ENCODE measurements around the gene CLASP2.
"Not testable (repeated sequence)": the region's sequence is repeated elsewhere in the genome, so short reads cannot be mapped to it uniquely, and the experiment has no call there.

CLASP2 gene

GRCh38 chr3:33717616-33717865 is 513 bp downstream of the CLASP2 start:
- Mint-ChIP-seq H3K4me1 (no peaks in the 10 kb centered on the region), H3K36me3 (no peaks in the 10 kb centered on the region), H3K4me3 (peak overlapping the region; percentile 86), H3K27me3 (no peaks in the 10 kb centered on the region), H3K9me3 (no peaks in the 10 kb centered on the region), H3K27ac (peak overlapping the region; percentile 90)
- peak; percentile 82 for ATAC-seq

DNA sequence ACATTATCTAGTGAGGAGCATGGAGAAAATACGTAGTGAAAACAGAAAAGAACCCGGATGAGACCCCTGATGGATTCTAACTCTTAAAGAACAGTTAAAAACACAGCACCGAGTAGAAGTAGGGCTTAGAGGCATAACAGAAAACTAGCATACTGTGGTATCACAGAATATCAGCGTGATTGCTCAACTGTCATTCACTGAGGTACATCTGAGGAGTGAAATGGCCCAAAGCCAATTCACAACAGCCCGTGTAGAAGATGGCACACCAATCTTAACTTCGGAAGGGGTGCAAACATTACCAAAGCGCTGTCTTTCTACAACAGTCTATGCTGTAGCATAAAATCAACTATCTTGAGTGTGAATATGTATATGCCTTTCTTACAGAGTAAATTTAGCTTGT is 1.8 kb downstream of the CLASP2 start:
- H3K36me3 Mint-ChIP-seq: no peaks in the 10 kb centered on the region
- H3K9me3 Mint-ChIP-seq: no peaks in the 10 kb centered on the region
- no peaks in the 10 kb centered on the region for H3K27me3 Mint-ChIP-seq
- H3K27ac Mint-ChIP-seq: no peak overlapping the region
- no peak overlapping the region for H3K4me3 Mint-ChIP-seq
- ATAC-seq: no peak
- H3K4me1 Mint-ChIP-seq: peaks cover 9% of the 10 kb centered on the region

GRCh38 chr3:33711100-33711499 is 7.0 kb downstream of the CLASP2 start:
- H3K4me1 Mint-ChIP-seq: peaks cover 27% of the 10 kb centered on the region
- peaks cover under 1% of the 10 kb centered on the region for H3K9me3 Mint-ChIP-seq
- H3K4me3 Mint-ChIP-seq: no peak overlapping the region
- H3K27me3 Mint-ChIP-seq: no peaks in the 10 kb centered on the region
- H3K36me3 Mint-ChIP-seq: peaks cover 13% of the 10 kb centered on the region
- ATAC-seq: no peak
- H3K27ac Mint-ChIP-seq: no peak overlapping the region

DNA sequence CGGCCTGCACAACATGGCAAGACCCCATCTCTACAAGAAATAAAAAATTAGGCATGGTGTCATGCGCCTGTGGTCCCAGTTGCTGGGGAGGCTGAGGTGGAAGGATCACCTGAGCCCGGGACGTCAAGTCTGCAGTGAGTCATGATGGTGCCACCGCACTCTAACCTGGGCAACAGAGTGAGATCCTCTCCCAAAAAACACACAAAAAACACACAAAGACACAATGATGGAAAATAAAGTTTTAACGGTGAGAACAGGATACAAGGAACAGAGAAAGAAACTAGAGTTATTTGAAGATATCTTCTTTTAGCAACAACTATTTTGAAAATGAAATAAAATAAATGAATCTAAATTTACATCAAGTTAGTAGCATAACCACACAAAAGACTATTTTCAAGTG is 12.0 kb downstream of the CLASP2 start:
- ATAC-seq: no peak
- H3K36me3 Mint-ChIP-seq: peaks cover 58% of the 10 kb centered on the region
- H3K9me3 Mint-ChIP-seq: peaks cover 10% of the 10 kb centered on the region
- H3K27me3 Mint-ChIP-seq: no peaks in the 10 kb centered on the region
- H3K4me1 Mint-ChIP-seq: peaks cover 39% of the 10 kb centered on the region
- H3K4me3 Mint-ChIP-seq: no peak overlapping the region
- H3K27ac Mint-ChIP-seq: no peak overlapping the region

- no peak overlapping the region for H3K27ac Mint-ChIP-seq
- peaks cover 39% of the 10 kb centered on the region for H3K4me1 Mint-ChIP-seq
- peaks cover 10% of the 10 kb centered on the region for H3K9me3 Mint-ChIP-seq
- no peaks in the 10 kb centered on the region for H3K27me3 Mint-ChIP-seq
- no peak overlapping the region for H3K4me3 Mint-ChIP-seq
- ATAC-seq: no peak
- peaks cover 64% of the 10 kb centered on the region for H3K36me3 Mint-ChIP-seq
Observed at GRCh38 chr3:33704891-33705290, 13.2 kb downstream of the CLASP2 start.

DNA sequence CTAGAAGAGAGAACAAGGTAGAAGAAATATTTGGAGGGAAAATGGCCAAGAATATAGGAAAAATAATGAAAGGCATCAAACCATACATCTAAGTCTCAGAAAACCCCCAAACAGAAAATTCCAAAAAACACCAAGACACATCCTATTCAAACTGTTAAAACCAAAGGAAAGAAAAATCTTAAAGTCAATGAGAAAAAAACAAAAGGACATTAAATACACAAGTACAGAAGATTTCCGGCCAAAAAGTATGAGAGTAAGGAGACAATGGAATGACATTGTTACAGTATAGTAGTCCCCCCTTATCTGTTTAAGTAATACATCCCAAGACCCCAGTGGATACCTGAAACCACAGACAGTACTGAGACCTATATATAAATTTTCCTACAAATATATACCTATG is 18.8 kb downstream of the CLASP2 start:
- Mint-ChIP-seq H3K4me3 (no peak overlapping the region), H3K27ac (no peak overlapping the region), H3K36me3 (peaks cover 59% of the 10 kb centered on the region), H3K9me3 (peaks cover 8% of the 10 kb centered on the region), H3K4me1 (peaks cover 39% of the 10 kb centered on the region), H3K27me3 (no peaks in the 10 kb centered on the region)
- no peak for ATAC-seq

GRCh38 chr3:33694944-33695343 is 23.1 kb downstream of the CLASP2 start:
- peaks cover 28% of the 10 kb centered on the region for H3K4me1 Mint-ChIP-seq
- no peaks in the 10 kb centered on the region for H3K27me3 Mint-ChIP-seq
- H3K9me3 Mint-ChIP-seq: no peaks in the 10 kb centered on the region
- no peak overlapping the region for H3K4me3 Mint-ChIP-seq
- H3K36me3 Mint-ChIP-seq: peaks cover 35% of the 10 kb centered on the region
- H3K27ac Mint-ChIP-seq: no peak overlapping the region
- no peak for ATAC-seq

DNA sequence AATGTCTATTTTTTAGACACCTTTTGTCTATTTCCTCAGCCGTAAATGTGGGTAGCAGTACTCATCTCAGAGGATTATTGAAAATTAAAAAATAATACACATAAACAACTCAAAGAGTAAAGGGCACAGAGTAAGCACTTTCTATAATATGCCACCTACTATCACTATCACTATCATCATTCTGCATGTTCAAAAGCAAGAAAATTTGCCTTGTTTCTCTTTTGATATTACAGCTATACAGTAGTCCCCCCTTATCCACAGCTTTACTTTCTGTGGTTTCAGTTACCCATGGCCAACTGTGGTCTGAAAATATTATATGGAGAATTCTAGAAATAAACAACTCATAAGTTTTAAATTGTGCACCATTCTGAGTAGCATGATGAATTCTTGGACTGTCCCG is 27.7 kb downstream of the CLASP2 start:
- Mint-ChIP-seq H3K27me3 (no peaks in the 10 kb centered on the region), H3K4me3 (no peak overlapping the region), H3K4me1 (peaks cover 10% of the 10 kb centered on the region), H3K27ac (no peak overlapping the region), H3K36me3 (peaks cover 30% of the 10 kb centered on the region), H3K9me3 (no peaks in the 10 kb centered on the region)
- no peak for ATAC-seq

GRCh38 chr3:33687406-33688010 is 30.5 kb downstream of the CLASP2 start:
- Mint-ChIP-seq H3K4me3 (no peak overlapping the region), H3K36me3 (peaks cover 15% of the 10 kb centered on the region), H3K9me3 (no peaks in the 10 kb centered on the region), H3K27me3 (no peaks in the 10 kb centered on the region), H3K27ac (no peak overlapping the region), H3K4me1 (no peaks in the 10 kb centered on the region)
- no peak for ATAC-seq

- Mint-ChIP-seq H3K27me3 (no peaks in the 10 kb centered on the region), H3K4me1 (no peaks in the 10 kb centered on the region), H3K36me3 (peaks cover 40% of the 10 kb centered on the region), H3K27ac (no peak overlapping the region), H3K9me3 (peaks cover 6% of the 10 kb centered on the region), H3K4me3 (no peak overlapping the region)
- no peak for ATAC-seq
Observed at GRCh38 chr3:33682770-33683169, 35.3 kb downstream of the CLASP2 start.

- peaks cover 6% of the 10 kb centered on the region for H3K9me3 Mint-ChIP-seq
- H3K36me3 Mint-ChIP-seq: peaks cover 48% of the 10 kb centered on the region
- H3K27me3 Mint-ChIP-seq: no peaks in the 10 kb centered on the region
- H3K27ac Mint-ChIP-seq: peak overlapping the region; percentile 3
- ATAC-seq: no peak
- H3K4me3 Mint-ChIP-seq: no peak overlapping the region
- H3K4me1 Mint-ChIP-seq: no peaks in the 10 kb centered on the region
Observed at GRCh38 chr3:33681667-33682066, 36.4 kb downstream of the CLASP2 start.

GRCh38 chr3:33678073-33678472 is 40.0 kb downstream of the CLASP2 start:
- no peak overlapping the region for H3K27ac Mint-ChIP-seq
- peaks cover 9% of the 10 kb centered on the region for H3K9me3 Mint-ChIP-seq
- H3K4me3 Mint-ChIP-seq: no peak overlapping the region
- H3K36me3 Mint-ChIP-seq: peaks cover 57% of the 10 kb centered on the region
- no peak for ATAC-seq
- no peaks in the 10 kb centered on the region for H3K27me3 Mint-ChIP-seq
- peaks cover 6% of the 10 kb centered on the region for H3K4me1 Mint-ChIP-seq

- H3K4me3 Mint-ChIP-seq, H3K27ac Mint-ChIP-seq, H3K4me1 Mint-ChIP-seq, H3K9me3 Mint-ChIP-seq, ATAC-seq, H3K27me3 Mint-ChIP-seq: not testable (repeated sequence)
- H3K36me3 Mint-ChIP-seq: peaks cover 64% of the 10 kb centered on the region
Observed at GRCh38 chr3:33673436-33673835, 44.6 kb downstream of the CLASP2 start.

- peaks cover 50% of the 10 kb centered on the region for H3K36me3 Mint-ChIP-seq
- no peak overlapping the region for H3K4me3 Mint-ChIP-seq
- H3K27me3 Mint-ChIP-seq: no peaks in the 10 kb centered on the region
Observed at GRCh38 chr3:33668618-33669017, 49.4 kb downstream of the CLASP2 start.

GRCh38 chr3:33665294-33665693 is 52.8 kb downstream of the CLASP2 start:
- peak; percentile 39 for ATAC-seq
- Mint-ChIP-seq H3K4me3 (no peak overlapping the region), H3K27ac (no peak overlapping the region), H3K36me3 (peaks cover 42% of the 10 kb centered on the region), H3K9me3 (no peaks in the 10 kb centered on the region), H3K4me1 (peaks cover 13% of the 10 kb centered on the region), H3K27me3 (no peaks in the 10 kb centered on the region)

More at GRCh38 chr3:33668618-33669017, 49.4 kb downstream of the CLASP2 start:
- Mint-ChIP-seq H3K4me1 (peaks cover 13% of the 10 kb centered on the region), H3K9me3 (no peaks in the 10 kb centered on the region), H3K27ac (no peak overlapping the region)
- ATAC-seq: no peak

GRCh38 chr3:33664195-33664594 is 53.9 kb downstream of the CLASP2 start:
- no peaks in the 10 kb centered on the region for H3K27me3 Mint-ChIP-seq
- peak; percentile 51 for ATAC-seq
- H3K4me1 Mint-ChIP-seq: peaks cover 24% of the 10 kb centered on the region

DNA sequence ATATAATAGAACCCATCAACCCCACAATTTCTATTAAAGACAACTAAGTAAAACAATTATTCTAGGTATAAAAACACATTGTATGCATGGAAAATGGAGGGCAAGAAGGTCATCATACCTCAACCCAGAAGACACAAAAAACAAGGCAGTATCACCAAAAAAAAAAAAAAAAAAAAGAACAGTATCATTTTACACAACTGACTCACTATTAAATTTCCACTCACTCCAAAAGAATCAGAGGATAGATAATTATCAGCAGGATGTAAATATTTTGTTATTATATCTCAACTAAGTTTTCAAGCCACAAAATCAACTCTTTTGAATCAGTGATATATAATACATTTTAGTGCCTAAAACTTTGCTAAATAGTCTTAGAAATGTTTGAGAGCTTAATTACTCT is 55.0 kb downstream of the CLASP2 start:
- H3K36me3 Mint-ChIP-seq: peaks cover 27% of the 10 kb centered on the region
- peaks cover 34% of the 10 kb centered on the region for H3K4me1 Mint-ChIP-seq
- H3K27ac Mint-ChIP-seq: no peak overlapping the region
- no peak overlapping the region for H3K4me3 Mint-ChIP-seq
- no peaks in the 10 kb centered on the region for H3K27me3 Mint-ChIP-seq
- H3K9me3 Mint-ChIP-seq: no peaks in the 10 kb centered on the region
- ATAC-seq: no peak

More at GRCh38 chr3:33664195-33664594, 53.9 kb downstream of the CLASP2 start:
- Mint-ChIP-seq H3K9me3 (no peaks in the 10 kb centered on the region), H3K36me3 (peaks cover 38% of the 10 kb centered on the region), H3K27ac (no peak overlapping the region), H3K4me3 (no peak overlapping the region)
